Erythroblast (primary cell): ENCODE measurements around the gene KCNJ1.

ENCODE experiments used
- GATA1 ChIP-seq: IDR thresholded peaks from 2 replicates; pipeline ENCODE4 v1.6.1; 2011; ENCODE audit warnings: low read depth, mild to moderate bottlenecking, control low read depth, low read length, moderate library complexity
- POLR2A ChIP-seq: IDR thresholded peaks from 2 replicates; pipeline ENCODE4 v1.6.1; 2011; ENCODE audit warnings: mild to moderate bottlenecking, low read length

- no peak for TF ChIP-seq POLR2A
- no peak for TF ChIP-seq GATA1
These were observed 44.6 kb upstream of the KCNJ1 start for GRCh38 chr11:128911701-128912100.
